ENCODE data around the gene BMX.

The BMX gene

DNA sequence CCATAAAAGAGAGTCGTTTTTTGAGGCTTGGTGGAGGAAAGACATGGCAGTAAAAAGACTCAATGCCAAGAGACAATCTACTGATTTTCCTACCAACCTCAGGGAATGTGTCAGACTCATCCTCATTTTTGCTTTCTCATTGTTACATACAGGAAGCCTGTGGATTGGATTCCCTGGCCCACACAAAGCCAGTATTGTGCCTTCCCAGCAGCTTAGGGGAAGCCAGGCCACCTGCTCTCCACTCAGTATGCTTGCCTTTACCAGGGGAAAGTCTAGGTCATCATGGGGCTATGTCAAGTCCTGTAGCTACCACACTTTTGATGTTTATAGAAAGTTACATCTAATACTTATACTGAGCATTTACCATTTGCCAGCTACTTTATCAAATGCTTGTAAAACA is 11.0 kb downstream of the BMX start:
- no peaks in the 10 kb centered on the region for H3K9me3 ChIP-seq (ENCODE audit: insufficient read depth, low read length)
- no peak overlapping the region for H3K9ac ChIP-seq (ENCODE audit: low read length)
- H3K4me1 ChIP-seq (ENCODE audit: low read length), result no peaks in the 10 kb centered on the region
- H2AFZ ChIP-seq (ENCODE audit: low read depth, low read length), result no peak overlapping the region
- H3K4me3 ChIP-seq (ENCODE audit: low read length), result no peak overlapping the region
- TF ChIP-seq, protein P1, sequence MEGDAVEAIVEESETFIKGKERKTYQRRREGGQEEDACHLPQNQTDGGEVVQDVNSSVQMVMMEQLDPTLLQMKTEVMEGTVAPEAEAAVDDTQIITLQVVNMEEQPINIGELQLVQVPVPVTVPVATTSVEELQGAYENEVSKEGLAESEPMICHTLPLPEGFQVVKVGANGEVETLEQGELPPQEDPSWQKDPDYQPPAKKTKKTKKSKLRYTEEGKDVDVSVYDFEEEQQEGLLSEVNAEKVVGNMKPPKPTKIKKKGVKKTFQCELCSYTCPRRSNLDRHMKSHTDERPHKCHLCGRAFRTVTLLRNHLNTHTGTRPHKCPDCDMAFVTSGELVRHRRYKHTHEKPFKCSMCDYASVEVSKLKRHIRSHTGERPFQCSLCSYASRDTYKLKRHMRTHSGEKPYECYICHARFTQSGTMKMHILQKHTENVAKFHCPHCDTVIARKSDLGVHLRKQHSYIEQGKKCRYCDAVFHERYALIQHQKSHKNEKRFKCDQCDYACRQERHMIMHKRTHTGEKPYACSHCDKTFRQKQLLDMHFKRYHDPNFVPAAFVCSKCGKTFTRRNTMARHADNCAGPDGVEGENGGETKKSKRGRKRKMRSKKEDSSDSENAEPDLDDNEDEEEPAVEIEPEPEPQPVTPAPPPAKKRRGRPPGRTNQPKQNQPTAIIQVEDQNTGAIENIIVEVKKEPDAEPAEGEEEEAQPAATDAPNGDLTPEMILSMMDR (IDR thresholded peaks at IDR 0.05; ENCODE audit: low read depth, low read length), result no peak
- no peak for TF ChIP-seq EZH2phosphoT487 (IDR thresholded peaks at IDR 0.05; ENCODE audit: low read depth)
- H3K4me2 ChIP-seq (ENCODE audit: low read length), result no peak overlapping the region
- H3K36me3 ChIP-seq (replicated peaks; ENCODE audit: low read depth, low read length), result no peaks in the 10 kb centered on the region
- H4K20me1 ChIP-seq (ENCODE audit: insufficient read depth, low read length), result no peaks in the 10 kb centered on the region
- no peak overlapping the region for H3K27ac ChIP-seq (ENCODE audit: low read length)
- no peaks in the 10 kb centered on the region for H3K27me3 ChIP-seq (ENCODE audit: low read depth, low read length)
- H3K79me2 ChIP-seq (ENCODE audit: low read length), result no peaks in the 10 kb centered on the region

DNA sequence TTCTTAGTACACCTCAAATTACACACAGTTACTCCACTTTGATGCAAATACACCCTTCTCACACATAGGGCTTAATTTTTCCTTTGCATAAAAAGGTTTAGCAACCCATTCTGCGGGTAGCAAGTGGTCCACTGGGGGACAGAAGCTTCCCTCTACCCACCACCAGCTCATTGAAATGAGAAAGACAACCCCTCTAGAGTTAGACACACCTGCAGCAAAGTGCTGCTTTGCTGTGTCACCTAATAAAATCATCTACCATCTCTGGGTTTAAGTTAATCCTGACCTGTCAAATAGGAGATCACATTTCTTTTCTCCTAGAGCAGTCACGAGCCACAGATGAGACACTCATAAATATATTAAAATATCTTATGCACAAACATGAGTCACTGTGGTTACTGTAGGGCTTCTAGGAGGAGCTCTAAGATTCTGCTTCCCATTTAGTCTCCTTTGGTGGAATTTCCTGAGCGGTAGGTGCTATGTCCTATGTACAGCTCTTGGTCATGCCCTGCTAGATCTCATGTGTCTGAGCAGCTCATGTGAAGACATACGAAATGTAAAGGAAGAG is 11.9 kb downstream of the BMX start:
- H4K20me1 ChIP-seq (ENCODE audit: insufficient read depth, low read length), result no peaks in the 10 kb centered on the region
- H3K4me1 ChIP-seq (ENCODE audit: low read length), result no peaks in the 10 kb centered on the region
- H2AFZ ChIP-seq (ENCODE audit: low read depth, low read length), result no peak overlapping the region
- H3K9me3 ChIP-seq (ENCODE audit: insufficient read depth, low read length), result no peaks in the 10 kb centered on the region
- H3K79me2 ChIP-seq (ENCODE audit: low read length), result no peaks in the 10 kb centered on the region
- no peak overlapping the region for H3K9ac ChIP-seq (ENCODE audit: low read length)
- TF ChIP-seq EZH2phosphoT487 (IDR thresholded peaks at IDR 0.05; ENCODE audit: low read depth), result no peak
- TF ChIP-seq, protein P1 (IDR thresholded peaks at IDR 0.05; ENCODE audit: low read depth, low read length), result no peak
- H3K27ac ChIP-seq (ENCODE audit: low read length), result no peak overlapping the region
- no peaks in the 10 kb centered on the region for H3K27me3 ChIP-seq (ENCODE audit: low read depth, low read length)
- H3K4me3 ChIP-seq (ENCODE audit: low read length), result no peak overlapping the region
- H3K36me3 ChIP-seq (replicated peaks; ENCODE audit: low read depth, low read length), result no peaks in the 10 kb centered on the region
- no peak overlapping the region for H3K4me2 ChIP-seq (ENCODE audit: low read length)

DNA sequence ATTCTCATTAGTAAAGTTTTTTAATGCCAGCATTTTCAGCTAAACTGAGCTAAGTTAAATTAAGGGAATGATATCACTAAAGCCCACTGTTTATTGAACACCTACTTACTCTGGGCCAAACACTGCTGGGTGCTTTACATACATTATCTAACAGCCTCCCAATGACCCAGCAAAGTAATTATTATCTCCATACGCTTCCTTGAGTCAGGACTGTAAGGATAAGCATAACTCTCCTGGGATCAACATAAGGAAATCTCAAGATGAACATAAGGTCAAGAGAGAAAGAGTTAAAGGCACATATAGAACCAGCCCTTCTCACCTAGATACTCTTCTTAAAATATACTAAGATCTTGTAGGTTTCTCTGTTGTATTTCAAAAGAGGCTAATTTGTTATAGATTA is 13.7 kb downstream of the BMX start:
- Histone ChIP-seq H3K27ac (ENCODE audit: low read length) (no peak overlapping the region), H3K9ac (ENCODE audit: low read length) (no peak overlapping the region), H3K9me3 (ENCODE audit: insufficient read depth, low read length) (no peaks in the 10 kb centered on the region), H3K79me2 (ENCODE audit: low read length) (no peaks in the 10 kb centered on the region), H3K27me3 (ENCODE audit: low read depth, low read length) (no peaks in the 10 kb centered on the region), H3K4me3 (ENCODE audit: low read length) (no peak overlapping the region), H2AFZ (ENCODE audit: low read depth, low read length) (no peak overlapping the region), H4K20me1 (ENCODE audit: insufficient read depth, low read length) (no peaks in the 10 kb centered on the region), H3K36me3 (replicated peaks; ENCODE audit: low read depth, low read length) (no peaks in the 10 kb centered on the region), H3K4me1 (ENCODE audit: low read length) (no peaks in the 10 kb centered on the region), H3K4me2 (ENCODE audit: low read length) (no peak overlapping the region)
- no peak for TF ChIP-seq EZH2phosphoT487 (IDR thresholded peaks at IDR 0.05; ENCODE audit: low read depth)
- TF ChIP-seq, protein P1 (IDR thresholded peaks at IDR 0.05; ENCODE audit: low read depth, low read length), result no peak

DNA sequence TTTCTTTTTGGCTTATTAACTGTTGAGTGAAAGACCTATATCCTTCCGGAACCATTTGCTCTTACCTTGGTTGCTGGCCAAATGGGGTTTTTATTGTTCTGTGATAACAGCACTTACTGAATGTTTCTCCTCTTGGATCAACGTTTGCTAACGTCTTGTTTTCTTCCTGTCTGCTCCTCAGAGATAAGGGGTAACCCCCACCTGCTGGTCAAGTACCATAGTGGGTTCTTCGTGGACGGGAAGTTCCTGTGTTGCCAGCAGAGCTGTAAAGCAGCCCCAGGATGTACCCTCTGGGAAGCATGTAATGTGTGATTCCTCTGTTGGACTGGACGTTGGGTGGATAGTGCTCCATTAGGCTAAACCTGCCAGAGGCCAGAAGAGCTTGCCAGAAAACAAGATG is 15.3 kb downstream of the BMX start:
- Histone ChIP-seq H3K4me2 (ENCODE audit: low read length) (no peak overlapping the region), H3K27me3 (ENCODE audit: low read depth, low read length) (no peaks in the 10 kb centered on the region), H3K9ac (ENCODE audit: low read length) (no peak overlapping the region), H3K4me3 (ENCODE audit: low read length) (no peak overlapping the region), H3K36me3 (replicated peaks; ENCODE audit: low read depth, low read length) (no peaks in the 10 kb centered on the region), H2AFZ (ENCODE audit: low read depth, low read length) (no peak overlapping the region; the same call in 1 of the 2 replicates), H3K27ac (ENCODE audit: low read length) (no peak overlapping the region), H3K9me3 (ENCODE audit: insufficient read depth, low read length) (no peaks in the 10 kb centered on the region), H3K79me2 (ENCODE audit: low read length) (no peaks in the 10 kb centered on the region), H4K20me1 (ENCODE audit: insufficient read depth, low read length) (no peaks in the 10 kb centered on the region), H3K4me1 (ENCODE audit: low read length) (no peaks in the 10 kb centered on the region)
- no peak for TF ChIP-seq EZH2phosphoT487 (IDR thresholded peaks at IDR 0.05; ENCODE audit: low read depth)
- TF ChIP-seq, protein P1 (IDR thresholded peaks at IDR 0.05; ENCODE audit: low read depth, low read length), result no peak

Measured in OCI-LY3 (cell line).